K562 (cell line): Measurements from ENCODE around the gene KRT16.

ENCODE experiments used
- CC2D1A ChIP-seq: fragments of 450-650 bp; IDR thresholded peaks from 2 replicates; pipeline ENCODE4 v1.6.1; 2017; ENCODE audit warnings: mild to moderate bottlenecking
- EP300 ChIP-seq: IDR thresholded peaks from 2 replicates; pipeline ENCODE4 v1.6.1; 2012; ENCODE audit warnings: low read length, improper control_type of control experiment
- HMG20B ChIP-seq: fragments of 250-450 bp; sonication (Bioruptor Pico); IDR thresholded peaks from 2 replicates; pipeline ENCODE4 v1.5.0; 2021; ENCODE audit warnings: mild to moderate bottlenecking
- SP1 ChIP-seq: sonication (generic); formaldehyde crosslinking; IDR thresholded peaks from 2 replicates; pipeline ENCODE4 v1.8.1; 2022; ENCODE audit warnings: mild to moderate bottlenecking, missing genetic modification reagents
- USF1 ChIP-seq: sonication (generic); formaldehyde crosslinking; IDR thresholded peaks from 2 replicates; pipeline ENCODE4 v1.9.0; 2022; ENCODE audit warnings: mild to moderate bottlenecking, missing genetic modification reagents
- ZNF561 ChIP-seq: fragments of 450-650 bp; formaldehyde crosslinking; conservative IDR thresholded peaks from 2 replicates; pipeline ENCODE4 v1.4.0; 2020; ENCODE audit warnings: mild to moderate bottlenecking, moderate library complexity
- TF ChIP-seq, protein P1 (sequence below), 3 experiments: IDR thresholded peaks in 2 of 3; conservative IDR thresholded peaks in 1 of 3; 2 replicates each; pipeline ENCODE4 v1.5.1; 2011 to 2012; ENCODE audit warnings: low read length in 3 of 3, mild to moderate bottlenecking in 3 of 3, control low read depth in 2 of 3, improper control_type of control experiment in 1 of 3, inconsistent platforms in 1 of 3, low read depth in 1 of 3, mixed read lengths in 1 of 3, moderate library complexity in 1 of 3; ENCODE audit not compliant: insufficient read depth in 2 of 3

DNA sequence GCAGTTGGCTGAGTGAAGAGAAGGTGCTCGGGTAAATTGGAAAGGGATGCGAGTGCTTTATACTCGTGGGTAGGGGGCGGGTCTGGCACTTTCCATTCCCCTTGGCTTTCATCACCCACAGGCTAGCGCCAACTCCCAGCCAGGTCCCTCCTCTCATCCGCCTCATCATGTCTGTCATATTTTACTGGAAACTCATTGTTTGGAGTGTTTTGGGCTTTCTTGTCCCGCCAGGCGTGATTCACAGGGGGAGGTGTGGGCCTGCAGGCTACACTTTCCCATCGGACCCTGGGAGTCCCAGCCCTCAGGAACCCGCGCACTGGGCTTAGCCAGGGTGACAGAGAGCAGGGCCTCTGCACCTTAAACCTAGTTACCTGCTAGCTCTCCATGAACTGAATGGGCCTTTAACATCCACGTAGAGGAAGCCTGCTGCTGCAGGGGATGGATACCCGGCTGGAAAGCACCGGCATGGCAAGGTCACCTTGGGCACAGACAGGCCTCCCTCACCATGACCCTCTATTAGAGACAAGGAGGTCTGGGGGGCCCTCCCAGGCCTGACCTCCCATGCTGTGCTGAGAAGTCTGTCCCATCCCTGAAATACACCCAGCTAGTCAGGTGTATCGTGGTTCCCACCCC, 25.6 kb downstream of the KRT16 start, which contains the start of gene KRT14:
- TF ChIP-seq USF1 (no peak), ZNF561 (no peak), SP1 (CRISPR knock-in tag) (no peak), HMG20B (no peak), EP300 (no peak), CC2D1A (no peak)
- TF ChIP-seq, protein P1, sequence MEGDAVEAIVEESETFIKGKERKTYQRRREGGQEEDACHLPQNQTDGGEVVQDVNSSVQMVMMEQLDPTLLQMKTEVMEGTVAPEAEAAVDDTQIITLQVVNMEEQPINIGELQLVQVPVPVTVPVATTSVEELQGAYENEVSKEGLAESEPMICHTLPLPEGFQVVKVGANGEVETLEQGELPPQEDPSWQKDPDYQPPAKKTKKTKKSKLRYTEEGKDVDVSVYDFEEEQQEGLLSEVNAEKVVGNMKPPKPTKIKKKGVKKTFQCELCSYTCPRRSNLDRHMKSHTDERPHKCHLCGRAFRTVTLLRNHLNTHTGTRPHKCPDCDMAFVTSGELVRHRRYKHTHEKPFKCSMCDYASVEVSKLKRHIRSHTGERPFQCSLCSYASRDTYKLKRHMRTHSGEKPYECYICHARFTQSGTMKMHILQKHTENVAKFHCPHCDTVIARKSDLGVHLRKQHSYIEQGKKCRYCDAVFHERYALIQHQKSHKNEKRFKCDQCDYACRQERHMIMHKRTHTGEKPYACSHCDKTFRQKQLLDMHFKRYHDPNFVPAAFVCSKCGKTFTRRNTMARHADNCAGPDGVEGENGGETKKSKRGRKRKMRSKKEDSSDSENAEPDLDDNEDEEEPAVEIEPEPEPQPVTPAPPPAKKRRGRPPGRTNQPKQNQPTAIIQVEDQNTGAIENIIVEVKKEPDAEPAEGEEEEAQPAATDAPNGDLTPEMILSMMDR (IDR thresholded peaks at IDR 0.05 in 2 of 3, conservative IDR thresholded peaks at IDR 0.05 in 1 of 3; ENCODE audit: insufficient read depth in 2 of 3, low read depth in 1 of 3, low read length in 3 of 3) = no peak
